GM19467 (cell line): Measurements from ENCODE around the gene ZNF263.

ENCODE experiments used
- ATAC-seq: cut with Tn5 transposase; IDR thresholded peaks from one replicate; pipeline ENCODE4 v1.9.1; 2021; ENCODE audit warnings: mild to moderate bottlenecking, moderate library complexity; ENCODE audit not compliant: unreplicated experiment

The ZNF263 gene

DNA sequence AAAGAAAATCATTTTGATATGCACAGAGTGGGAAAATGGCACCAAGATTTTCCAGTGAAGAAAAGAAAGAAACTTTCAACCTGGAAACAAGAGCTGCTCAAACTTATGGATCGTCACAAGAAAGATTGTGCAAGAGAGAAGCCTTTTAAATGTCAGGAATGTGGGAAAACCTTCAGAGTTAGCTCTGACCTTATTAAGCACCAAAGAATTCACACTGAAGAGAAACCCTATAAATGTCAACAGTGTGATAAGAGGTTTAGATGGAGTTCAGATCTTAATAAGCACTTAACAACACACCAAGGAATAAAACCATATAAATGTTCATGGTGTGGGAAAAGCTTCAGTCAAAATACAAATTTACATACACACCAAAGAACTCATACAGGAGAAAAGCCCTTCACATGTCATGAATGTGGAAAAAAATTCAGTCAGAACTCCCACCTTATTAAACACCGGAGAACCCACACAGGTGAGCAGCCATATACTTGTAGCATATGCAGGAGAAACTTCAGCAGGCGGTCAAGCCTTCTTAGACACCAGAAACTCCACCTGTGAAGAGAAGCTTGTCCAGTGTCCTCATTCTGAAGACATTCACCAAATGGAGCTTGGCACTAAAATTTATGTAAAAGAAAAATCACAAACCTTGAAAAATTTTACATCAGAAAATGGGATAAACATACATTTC, 34.2 kb downstream of the ZNF263 start:
- no peak for ATAC-seq

DNA sequence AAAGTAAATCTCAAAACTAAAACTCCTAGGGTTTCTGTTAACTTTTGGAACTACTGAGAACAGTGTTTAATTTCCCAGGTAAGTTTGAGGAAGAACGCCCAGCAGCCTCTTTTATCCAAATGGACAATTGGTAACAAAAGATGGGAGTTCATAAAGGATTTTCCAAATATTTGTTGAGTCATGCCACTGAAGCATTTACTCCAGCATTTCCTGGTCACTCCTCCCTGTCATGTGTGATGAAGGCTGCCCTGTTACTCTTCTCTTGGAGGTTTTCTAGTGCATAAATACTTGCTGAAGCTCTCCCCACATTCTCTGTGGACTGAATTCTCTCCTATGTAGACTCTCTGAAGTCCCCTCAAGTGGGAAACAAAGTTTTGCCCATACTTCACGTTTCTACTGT, 38.5 kb downstream of the ZNF263 start:
- no peak for ATAC-seq

DNA sequence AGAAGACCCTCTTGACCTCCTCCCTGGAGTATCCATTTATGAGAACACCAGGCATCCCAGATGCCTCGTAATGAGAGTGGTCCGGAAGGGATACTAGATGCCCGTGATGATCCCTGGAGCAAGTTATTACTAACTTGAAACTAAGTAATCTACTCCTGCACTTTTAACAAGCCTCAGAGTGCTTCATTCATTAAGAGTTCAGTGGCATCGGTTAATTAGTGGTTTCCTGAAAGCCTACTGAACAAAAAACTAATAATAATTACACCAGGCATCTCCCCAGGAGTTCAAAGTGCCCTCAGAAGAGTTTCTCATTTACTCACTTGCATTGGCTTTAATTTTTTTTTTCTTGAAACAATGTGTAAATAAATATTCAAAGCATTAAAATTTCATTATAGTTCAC, 44.2 kb downstream of the ZNF263 start:
- ATAC-seq, result no peak

DNA sequence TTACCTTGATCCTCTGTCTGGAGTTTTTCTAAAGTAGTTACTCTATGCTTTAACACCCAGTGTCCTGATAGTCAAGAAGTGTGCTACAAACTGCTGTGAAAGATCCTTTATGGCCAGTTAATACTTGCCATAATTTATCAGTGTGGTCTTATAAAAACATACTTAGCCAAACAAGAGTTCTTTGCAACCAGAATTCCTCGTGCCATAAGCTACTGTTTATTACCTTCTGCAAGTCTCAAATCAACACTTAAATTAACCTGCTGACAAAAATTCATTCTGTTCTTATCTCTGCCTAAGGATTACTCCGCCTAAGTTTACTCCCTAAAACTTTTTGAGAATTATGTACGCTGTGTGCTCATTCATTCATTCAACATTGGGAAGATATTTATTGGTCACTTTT, 44.8 kb downstream of the ZNF263 start:
- no peak for ATAC-seq

DNA sequence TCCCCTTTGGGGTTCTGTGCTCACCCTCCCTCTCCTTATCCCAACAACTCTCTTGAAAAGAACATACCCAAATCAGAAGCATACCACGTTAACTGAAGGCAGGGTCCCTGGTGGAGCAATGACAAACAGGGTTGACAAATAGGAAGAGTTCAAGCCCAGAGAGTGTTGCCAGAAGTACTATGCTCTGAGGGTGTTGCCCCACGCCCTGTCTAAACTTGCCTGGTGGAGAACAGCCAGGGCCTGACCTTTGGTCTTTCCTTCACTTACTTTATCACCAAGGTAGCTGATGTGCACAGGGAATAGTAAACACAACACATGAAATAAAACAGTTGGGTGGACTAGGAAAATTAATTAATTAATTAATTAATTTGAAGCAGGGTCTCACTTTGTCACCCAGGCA, 45.4 kb downstream of the ZNF263 start:
- no peak for ATAC-seq
